Suppressor macrophage treated with lipopolysaccharide for 4 hours (primary cell): ENCODE data around the gene TERF2IP.

Experiments
- DNase-seq: peaks from one replicate; pipeline ENCODE4 v3.0.0-alpha.2; 2020

The TERF2IP gene

GRCh38 chr16:75647492-75648264, at the start of gene TERF2IP, which contains the start of gene KARS1:
TSS of gene TERF2IP (plus strand) at chr16:75647773. CDS start at chr16:75647883, 110 bp downstream.
TSS of gene KARS1 (minus strand) at chr16:75647665. CDS start at chr16:75647639, 26 bp downstream.
- peak; percentile 96 for DNase-seq

GRCh38 chr16:75599452-75600277, 47.9 kb upstream of the TERF2IP start:
- no peak for DNase-seq

- DNase-seq = no peak
Observed at GRCh38 chr16:75603241-75603640, 44.3 kb upstream of the TERF2IP start.

GRCh38 chr16:75606507-75606906, 41.1 kb upstream of the TERF2IP start:
- no peak for DNase-seq

GRCh38 chr16:75614066-75614897, 33.3 kb upstream of the TERF2IP start:
- DNase-seq = peak; percentile 18

GRCh38 chr16:75615619-75616018, 32.0 kb upstream of the TERF2IP start:
- DNase-seq = no peak

GRCh38 chr16:75616521-75617010, 31.0 kb upstream of the TERF2IP start:
- DNase-seq = no peak

GRCh38 chr16:75617121-75617520, 30.5 kb upstream of the TERF2IP start:
- no peak for DNase-seq

- no peak for DNase-seq
Observed at GRCh38 chr16:75618780-75619179, 28.8 kb upstream of the TERF2IP start.

GRCh38 chr16:75620326-75621169, 27.0 kb upstream of the TERF2IP start:
- no peak for DNase-seq

- DNase-seq = no peak
Observed at GRCh38 chr16:75621170-75621477, 26.4 kb upstream of the TERF2IP start.

- peak; percentile 98 for DNase-seq
Observed at GRCh38 chr16:75622761-75623605, 24.6 kb upstream of the TERF2IP start, which contains the start of gene ADAT1. TSS of gene ADAT1 (minus strand) at chr16:75623281. CDS start at chr16:75620799, 2,482 bp downstream.

GRCh38 chr16:75624921-75625334, 22.6 kb upstream of the TERF2IP start:
- no peak for DNase-seq

GRCh38 chr16:75626806-75627205, 20.8 kb upstream of the TERF2IP start:
- no peak for DNase-seq

- no peak for DNase-seq
Observed at GRCh38 chr16:75627851-75628250, 19.7 kb upstream of the TERF2IP start.

GRCh38 chr16:75628351-75628750, 19.2 kb upstream of the TERF2IP start:
- DNase-seq = no peak

GRCh38 chr16:75629132-75629531, 18.4 kb upstream of the TERF2IP start:
- no peak for DNase-seq

- DNase-seq = no peak
Observed at GRCh38 chr16:75630052-75630451, 17.5 kb upstream of the TERF2IP start.

GRCh38 chr16:75632857-75633256, 14.7 kb upstream of the TERF2IP start:
- no peak for DNase-seq

- no peak for DNase-seq
Observed at GRCh38 chr16:75635036-75635435, 12.5 kb upstream of the TERF2IP start.

- DNase-seq = no peak
Observed at GRCh38 chr16:75640598-75640997, 7.0 kb upstream of the TERF2IP start.
